Upper lobe of left lung (tissue), 4 donors: ENCODE data around the gene SLC9A8.

Experiments used
- CTCF ChIP-seq, 6 experiments: fragments of 450-650 bp in 4 of 6; fragments of 200-600 bp in 2 of 6; sonication (generic) in 2 of 6; IDR thresholded peaks; one replicate each; pipeline ENCODE4 v1.5.1; 2016 to 2019; ENCODE audit warnings: antibody characterized with exemption in 6 of 6
- POLR2A ChIP-seq, 4 donors: fragments of 450-650 bp; IDR thresholded peaks; one replicate each; pipeline ENCODE4 v1.5.1; 2016 to 2017; ENCODE audit warnings: antibody characterized with exemption in 4 of 4, mild to moderate bottlenecking in 2 of 4
- POLR2AphosphoS5 ChIP-seq, 2 donors: sonication (generic); formaldehyde crosslinking; IDR thresholded peaks; one replicate each; pipeline ENCODE4 v1.5.1; 2017; ENCODE audit warnings: antibody characterized with exemption in 2 of 2

- TF ChIP-seq CTCF (IDR thresholded peaks at IDR 0.05): no peak
- TF ChIP-seq POLR2AphosphoS5 (IDR thresholded peaks at IDR 0.05): no peak
- no peak for TF ChIP-seq POLR2A (IDR thresholded peaks at IDR 0.05)
Measured at GRCh38 chr20:49803418-49803817, 9.2 kb upstream of the SLC9A8 start.
